Osteoblast (primary cell): ENCODE measurements around the gene SIRT3. TPM values are rescaled to one million over a fixed set of nuclear protein-coding genes. Genes with fewer than 3 reads are reported as not detected.

Experiments
- DNase-seq: peaks from one replicate; pipeline ENCODE4 v3.0.0; 2011; ENCODE audit warnings: low spot score, mixed read lengths; ENCODE audit not compliant: insufficient read length; ENCODE audit errors: missing footprints
- H2AFZ ChIP-seq: 2 replicates; pipeline ENCODE4 v1.6.0; 2011; ENCODE audit warnings: mild to moderate bottlenecking, low read length
- H3K27ac ChIP-seq: 2 replicates; pipeline ENCODE4 v1.5.1; 2011; ENCODE audit warnings: mild to moderate bottlenecking, low read depth, low read length, moderate library complexity
- H3K27me3 ChIP-seq: 2 replicates; pipeline ENCODE4 v1.6.0; 2012; ENCODE audit warnings: mild to moderate bottlenecking, control low read depth, inconsistent platforms, low read length, moderate library complexity; ENCODE audit not compliant: insufficient read depth
- H3K36me3 ChIP-seq: 2 replicates; pipeline ENCODE4 v1.5.1; 2011; ENCODE audit warnings: mild to moderate bottlenecking, low read length, control low read depth, moderate library complexity; ENCODE audit not compliant: insufficient read depth
- H3K4me1 ChIP-seq: 2 replicates; pipeline ENCODE4 v1.5.1; 2011; ENCODE audit warnings: mild to moderate bottlenecking, low read length, control low read depth, moderate library complexity; ENCODE audit not compliant: insufficient read depth
- H3K4me2 ChIP-seq: 2 replicates; pipeline ENCODE4 v1.6.0; 2011; ENCODE audit warnings: mild to moderate bottlenecking, low read length; ENCODE audit not compliant: insufficient read depth
- H3K4me3 ChIP-seq: fragments of 200-600 bp; sonication (generic); 3 replicates; pipeline ENCODE4 v1.5.1; 2012; ENCODE audit warnings: mild to moderate bottlenecking, low read length, inconsistent platforms; ENCODE audit not compliant: insufficient read depth
- H3K79me2 ChIP-seq: 2 replicates; pipeline ENCODE4 v1.6.0; 2012; ENCODE audit warnings: mild to moderate bottlenecking, low read length, control low read depth, inconsistent platforms; ENCODE audit not compliant: insufficient read depth
- H3K9me3 ChIP-seq: 2 replicates; pipeline ENCODE4 v1.5.1; 2011; ENCODE audit warnings: low read depth, low read length, control low read depth
- H4K20me1 ChIP-seq: 2 replicates; pipeline ENCODE4 v1.6.0; 2012; ENCODE audit warnings: mild to moderate bottlenecking, low read length, control low read depth; ENCODE audit not compliant: insufficient read depth
- CTCF ChIP-seq: IDR thresholded peaks from 2 replicates; pipeline ENCODE4 v1.5.1; 2011; ENCODE audit warnings: mild to moderate bottlenecking, low read depth, low read length, moderate library complexity; ENCODE audit errors: extremely low read depth
- total RNA-seq: library from RNA; depleted of rRNA; stranded (reverse); fragments of >200 nt; gene quantifications from 2 replicates; pipeline ENCODE4 v1.2.3, GENCODE V29; 2012

The SIRT3 gene
- total RNA-seq, 1 donor, result 11.2 TPM

GRCh38 chr11:200224-201003 lies 35.7 kb downstream of the SIRT3 start:
- H4K20me1 ChIP-seq, result peaks cover 41% of the 10 kb centered on the region
- peak; percentile 62 for DNase-seq

GRCh38 chr11:199782-200181 lies 36.4 kb downstream of the SIRT3 start:
- TF ChIP-seq CTCF, result no peak
- Histone ChIP-seq H3K4me1 (no peaks in the 10 kb centered on the region), H3K4me2 (no peak overlapping the region), H4K20me1 (peaks cover 36% of the 10 kb centered on the region), H3K36me3 (peaks cover 28% of the 10 kb centered on the region), H2AFZ (no peak overlapping the region), H3K9me3 (no peaks in the 10 kb centered on the region), H3K27ac (no peak overlapping the region), H3K79me2 (peaks cover 24% of the 10 kb centered on the region), H3K4me3 (no peak overlapping the region), H3K27me3 (no peaks in the 10 kb centered on the region)
- DNase-seq, result peak; percentile 94

More at GRCh38 chr11:200224-201003, 35.7 kb downstream of the SIRT3 start:
- no peaks in the 10 kb centered on the region for H3K9me3 ChIP-seq
- H3K36me3 ChIP-seq, result peaks cover 33% of the 10 kb centered on the region
- H3K27me3 ChIP-seq, result no peaks in the 10 kb centered on the region
- no peak overlapping the region for H3K27ac ChIP-seq
- peaks cover 30% of the 10 kb centered on the region for H3K79me2 ChIP-seq
- no peak for TF ChIP-seq CTCF
- H2AFZ ChIP-seq, result no peak overlapping the region
- no peak overlapping the region for H3K4me3 ChIP-seq
- no peak overlapping the region for H3K4me2 ChIP-seq
- peaks cover 1% of the 10 kb centered on the region for H3K4me1 ChIP-seq

GRCh38 chr11:199004-199581 lies 37.0 kb downstream of the SIRT3 start:
- Histone ChIP-seq H3K4me1 (no peaks in the 10 kb centered on the region), H2AFZ (no peak overlapping the region), H4K20me1 (peaks cover 29% of the 10 kb centered on the region), H3K79me2 (peaks cover 17% of the 10 kb centered on the region), H3K27ac (no peak overlapping the region), H3K4me3 (no peak overlapping the region), H3K9me3 (no peaks in the 10 kb centered on the region), H3K36me3 (peaks cover 21% of the 10 kb centered on the region), H3K4me2 (no peak overlapping the region), H3K27me3 (no peaks in the 10 kb centered on the region)
- TF ChIP-seq CTCF, result no peak
- peak; percentile 84 for DNase-seq

GRCh38 chr11:198236-198806 lies 37.8 kb downstream of the SIRT3 start:
- H3K79me2 ChIP-seq, result peaks cover 9% of the 10 kb centered on the region
- TF ChIP-seq CTCF, result no peak

More at GRCh38 chr11:198236-198806, 37.8 kb downstream of the SIRT3 start:
- peak; percentile 77 for DNase-seq
- Histone ChIP-seq H3K36me3 (peaks cover 13% of the 10 kb centered on the region), H3K4me2 (no peak overlapping the region), H3K4me3 (no peak overlapping the region), H4K20me1 (peaks cover 22% of the 10 kb centered on the region), H3K4me1 (no peaks in the 10 kb centered on the region), H3K27ac (no peak overlapping the region), H3K9me3 (no peaks in the 10 kb centered on the region), H3K27me3 (no peaks in the 10 kb centered on the region), H2AFZ (no peak overlapping the region)
